Pons (tissue), 1 donor: ENCODE measurements around the gene HJV.
A peak's percentile ranks its signal among the peaks of the same experiment; 100 is the strongest.

Experiments
- DNase-seq: peaks from one replicate; pipeline ENCODE4 v3.0.0-alpha.2; 2016; ENCODE audit warnings: low spot score

HJV gene

GRCh38 chr1:146022403-146023127 lies 1.0 kb upstream of the HJV start:
- no peak for DNase-seq

- no peak for DNase-seq
These were observed 487 bp downstream of the HJV start for GRCh38 chr1:146021050-146021445.

GRCh38 chr1:146020058-146021049 lies 1.2 kb downstream of the HJV start:
- DNase-seq, result no peak

GRCh38 chr1:146019231-146020057 lies 2.1 kb downstream of the HJV start:
- DNase-seq, result no peak

GRCh38 chr1:146016891-146017290 lies 4.6 kb downstream of the HJV start:
- DNase-seq, result no peak

- DNase-seq, result no peak
These were observed 8.0 kb downstream of the HJV start for GRCh38 chr1:146013559-146013922.

- peak; percentile 85 for DNase-seq
These were observed 8.6 kb downstream of the HJV start for GRCh38 chr1:146012703-146013558.

GRCh38 chr1:146010126-146010738 lies 11.3 kb downstream of the HJV start:
- no peak for DNase-seq

GRCh38 chr1:146007489-146008133 lies 13.9 kb downstream of the HJV start:
- no peak for DNase-seq

- DNase-seq, result no peak
These were observed 19.8 kb downstream of the HJV start for GRCh38 chr1:146001709-146002108.

- DNase-seq, result peak; percentile 31
These were observed 22.1 kb downstream of the HJV start for GRCh38 chr1:145999321-146000024.

- DNase-seq, result peak; percentile 58
These were observed 23.9 kb downstream of the HJV start for GRCh38 chr1:145997718-145998023.

- no peak for DNase-seq
These were observed 24.4 kb downstream of the HJV start for GRCh38 chr1:145997016-145997717.

GRCh38 chr1:145996433-145997015 lies 25.0 kb downstream of the HJV start, which contains the start of gene TXNIP:
Gene TXNIP, minus strand, starts transcription at chr1:145996579. Its CDS starts 313 bp downstream, at chr1:145996266.
- DNase-seq, result peak; percentile 99

GRCh38 chr1:145995964-145996432 lies 25.5 kb downstream of the HJV start:
- DNase-seq, result peak; percentile 40

GRCh38 chr1:145995148-145995881 lies 26.2 kb downstream of the HJV start:
- DNase-seq, result no peak

GRCh38 chr1:145994391-145995120 lies 27.0 kb downstream of the HJV start:
- DNase-seq, result peak; percentile 37
